Measurements from ENCODE around the gene CYP46A1. TPM values are rescaled to one million over a fixed set of nuclear protein-coding genes. Genes with fewer than 3 reads are reported as not detected.

The CYP46A1 gene
- total and polyA plus RNA-seq, 10 donors = 0.11 to 0.85 (median 0.32) TPM

DNA sequence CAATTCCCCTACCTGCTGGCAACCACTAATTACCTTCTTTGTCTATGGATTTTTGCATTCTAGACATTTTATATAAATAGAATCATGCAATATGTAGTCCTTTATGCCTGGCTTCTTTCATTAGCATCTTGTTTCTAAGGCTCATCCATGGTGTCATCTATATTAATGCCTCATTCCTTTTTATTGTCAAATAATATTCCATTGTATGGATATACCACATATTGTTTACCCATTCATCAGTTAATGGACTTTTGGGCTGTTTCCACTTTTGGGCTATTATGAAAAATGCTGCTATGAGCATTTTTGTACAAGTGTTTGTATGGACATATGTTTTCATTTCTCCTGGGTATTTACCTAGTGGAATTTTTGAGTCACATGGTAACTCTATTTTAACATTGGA lies 18.0 kb downstream of the CYP46A1 start:
- TF ChIP-seq POLR2A (IDR thresholded peaks at IDR 0.05) = no peak
- TF ChIP-seq, protein P1, sequence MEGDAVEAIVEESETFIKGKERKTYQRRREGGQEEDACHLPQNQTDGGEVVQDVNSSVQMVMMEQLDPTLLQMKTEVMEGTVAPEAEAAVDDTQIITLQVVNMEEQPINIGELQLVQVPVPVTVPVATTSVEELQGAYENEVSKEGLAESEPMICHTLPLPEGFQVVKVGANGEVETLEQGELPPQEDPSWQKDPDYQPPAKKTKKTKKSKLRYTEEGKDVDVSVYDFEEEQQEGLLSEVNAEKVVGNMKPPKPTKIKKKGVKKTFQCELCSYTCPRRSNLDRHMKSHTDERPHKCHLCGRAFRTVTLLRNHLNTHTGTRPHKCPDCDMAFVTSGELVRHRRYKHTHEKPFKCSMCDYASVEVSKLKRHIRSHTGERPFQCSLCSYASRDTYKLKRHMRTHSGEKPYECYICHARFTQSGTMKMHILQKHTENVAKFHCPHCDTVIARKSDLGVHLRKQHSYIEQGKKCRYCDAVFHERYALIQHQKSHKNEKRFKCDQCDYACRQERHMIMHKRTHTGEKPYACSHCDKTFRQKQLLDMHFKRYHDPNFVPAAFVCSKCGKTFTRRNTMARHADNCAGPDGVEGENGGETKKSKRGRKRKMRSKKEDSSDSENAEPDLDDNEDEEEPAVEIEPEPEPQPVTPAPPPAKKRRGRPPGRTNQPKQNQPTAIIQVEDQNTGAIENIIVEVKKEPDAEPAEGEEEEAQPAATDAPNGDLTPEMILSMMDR (IDR thresholded peaks at IDR 0.05 in 8 of 11, conservative IDR thresholded peaks at IDR 0.05 in 3 of 11) = no peak
- intact Hi-C loops (cut with DNase I; ENCODE audit: low total_unique reads) = no loop called here
- no peak for DNase-seq

DNA sequence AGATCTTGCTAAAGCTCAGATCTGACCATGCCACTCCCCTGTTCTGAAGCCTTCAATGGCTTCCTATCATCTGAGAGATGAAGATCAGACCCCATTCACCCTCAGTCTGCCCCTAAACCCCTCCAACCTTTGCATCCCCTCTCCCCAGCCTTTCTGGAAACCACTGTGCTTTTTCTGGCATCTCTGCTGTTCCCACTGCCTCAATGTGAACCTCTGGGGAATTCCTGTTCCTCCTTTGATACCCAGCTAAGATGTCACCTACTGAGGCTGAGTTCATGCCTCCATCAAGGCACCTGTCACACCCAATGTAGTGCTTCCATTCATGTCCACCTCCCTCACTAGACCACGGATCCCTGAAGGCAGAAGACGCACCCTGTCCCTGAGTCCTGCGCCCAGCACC lies 19.3 kb downstream of the CYP46A1 start:
- intact Hi-C loops (cut with DNase I; ENCODE audit: low total_unique reads) = no loop called here
- TF ChIP-seq, protein P1 (IDR thresholded peaks at IDR 0.05 in 8 of 11, conservative IDR thresholded peaks at IDR 0.05 in 3 of 11) = no peak
- TF ChIP-seq POLR2A (IDR thresholded peaks at IDR 0.05) = no peak
- TF ChIP-seq POLR2AphosphoS5 (IDR thresholded peaks at IDR 0.05) = no peak
- H3K4me1 ChIP-seq = peaks cover 0 to 7% (median 2%) of the 10 kb centered on the region in 6 donors
- H3K9me3 ChIP-seq = peaks cover 6 to 34% (median 30%) of the 10 kb centered on the region in 8 donors
- DNase-seq = no peak
- H3K27ac ChIP-seq = no peak overlapping the region
- 90 to 100% (median 94%) methylated on average over 3 of the region's 3 CpGs for WGBS, 5 donors
- no peaks in the 10 kb centered on the region for H3K36me3 ChIP-seq
- peaks cover 0 to 2% (median 0%) of the 10 kb centered on the region in 7 donors for H3K27me3 ChIP-seq (replicated peaks in 1 of 7)
- no peak overlapping the region for H3K4me3 ChIP-seq

More for the DNA sequence above, 18.0 kb downstream of the CYP46A1 start:
- Histone ChIP-seq H3K9me3 (peaks cover 6 to 34% (median 30%) of the 10 kb centered on the region in 8 donors), H3K36me3 (no peaks in the 10 kb centered on the region), H3K4me1 (peaks cover 0 to 9% (median 2%) of the 10 kb centered on the region in 6 donors), H3K27ac (no peak overlapping the region), H3K27me3 (replicated peaks in 1 of 7) (no peaks in the 10 kb centered on the region), H3K4me3 (no peak overlapping the region)

DNA sequence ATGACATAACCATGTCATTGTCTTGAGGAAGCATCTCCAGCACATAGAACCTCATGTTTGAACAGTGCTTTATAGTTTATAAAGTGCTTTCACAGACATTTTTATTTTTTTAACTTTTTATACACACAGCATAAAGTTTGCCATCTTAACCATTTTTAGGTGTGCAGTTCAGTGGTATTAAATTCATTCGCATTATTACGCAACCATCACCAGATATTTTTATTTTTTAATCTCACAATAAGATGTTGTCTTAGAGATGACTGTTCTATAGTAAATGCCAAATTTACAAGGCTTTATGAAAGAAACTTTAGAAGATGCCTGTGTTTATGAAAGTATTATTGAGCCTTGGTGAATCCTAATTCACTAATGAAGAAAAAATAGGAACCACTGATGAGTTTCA lies 19.9 kb downstream of the CYP46A1 start:
- TF ChIP-seq POLR2AphosphoS5 (IDR thresholded peaks at IDR 0.05) = no peak
- TF ChIP-seq POLR2A (IDR thresholded peaks at IDR 0.05) = no peak
- TF ChIP-seq, protein P1 (IDR thresholded peaks at IDR 0.05 in 8 of 11, conservative IDR thresholded peaks at IDR 0.05 in 3 of 11) = no peak
- Histone ChIP-seq H3K27ac (no peak overlapping the region), H3K27me3 (replicated peaks in 1 of 7) (peaks cover 0 to 6% (median 0%) of the 10 kb centered on the region in 7 donors), H3K9me3 (peaks cover 6 to 36% (median 30%) of the 10 kb centered on the region in 8 donors), H3K4me1 (peaks cover 0 to under 1% (median 0%) of the 10 kb centered on the region in 6 donors), H3K4me3 (no peak overlapping the region), H3K36me3 (no peaks in the 10 kb centered on the region)
- WGBS, 5 donors = 94 to 99% (median 97%) methylated on average over 2 of the region's 2 CpGs
- DNase-seq = no peak
- intact Hi-C loops (cut with DNase I; ENCODE audit: low total_unique reads) = no loop called here

DNA sequence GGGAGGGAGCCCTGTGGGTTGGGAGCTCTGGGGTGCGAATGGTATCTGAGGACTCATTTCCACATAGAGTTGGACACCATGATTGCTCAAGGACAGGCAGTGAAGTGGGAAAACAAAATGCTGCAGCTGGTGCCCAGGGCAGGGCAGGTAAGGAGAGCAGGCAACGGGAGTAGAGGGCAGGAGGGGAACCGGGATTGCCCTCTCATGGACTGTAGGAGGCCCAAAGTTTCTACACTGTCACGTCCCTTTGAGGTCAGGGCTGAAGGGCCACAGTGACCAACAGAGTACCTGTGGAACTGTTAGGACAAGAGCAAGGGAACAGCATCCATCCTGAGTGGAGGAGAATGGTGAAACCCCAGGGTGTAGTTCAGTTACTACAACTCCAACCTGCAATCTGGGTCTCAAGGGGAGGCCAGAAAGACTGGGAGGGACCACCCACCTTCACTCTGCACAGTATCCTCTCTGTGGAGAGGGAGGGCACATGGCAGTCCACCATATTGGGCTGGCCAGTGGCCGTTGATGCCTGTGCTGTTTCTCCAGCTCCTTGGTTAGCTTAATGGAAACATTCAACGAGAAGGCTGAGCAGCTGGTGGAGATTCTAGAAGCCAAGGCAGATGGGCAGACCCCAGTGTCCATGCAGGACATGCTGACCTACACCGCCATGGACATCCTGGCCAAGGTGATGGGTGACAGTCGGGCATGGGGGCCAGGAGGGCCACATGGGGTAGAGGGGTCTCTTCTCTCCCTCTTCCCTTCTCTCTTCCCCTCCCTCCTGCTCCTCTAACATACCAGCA lies 22.2 kb downstream of the CYP46A1 start:
- intact Hi-C loops (cut with DNase I; ENCODE audit: low total_unique reads) = no loop called here
- Histone ChIP-seq H3K4me3 (no peak overlapping the region), H3K27me3 (replicated peaks in 1 of 7) (peaks cover 0 to 6% (median 0%) of the 10 kb centered on the region in 7 donors), H3K27ac (no peak overlapping the region), H3K36me3 (no peaks in the 10 kb centered on the region), H3K9me3 (peaks cover 6 to 47% (median 30%) of the 10 kb centered on the region in 8 donors), H3K4me1 (no peaks in the 10 kb centered on the region)
- WGBS, 5 donors = 64 to 79% (median 73%) methylated on average over 8 of the region's 8 CpGs
- TF ChIP-seq POLR2AphosphoS5 (IDR thresholded peaks at IDR 0.05) (no peak), POLR2A (IDR thresholded peaks at IDR 0.05) (no peak)
- TF ChIP-seq, protein P1 (IDR thresholded peaks at IDR 0.05 in 8 of 11, conservative IDR thresholded peaks at IDR 0.05 in 3 of 11) = no peak
- DNase-seq = no peak
